ENCODE results near the gene WDR13. TPM values are rescaled to one million over a fixed set of nuclear protein-coding genes. Genes with fewer than 3 reads are reported as not detected.

Gene WDR13
- total RNA-seq, 1 donor from 2014 or later, result 121 TPM

GRCh38 chrX:48560681-48561080 lies 36.6 kb upstream of the WDR13 start:
- Histone ChIP-seq H3K27me3 (ENCODE audit: control insufficient read depth, insufficient read depth, low read length) (no peaks in the 10 kb centered on the region), H3K4me3 (ENCODE audit: low read depth, low read length) (no peak overlapping the region), H3K36me3 (ENCODE audit: control insufficient read depth, insufficient read depth, low read length) (peaks cover 8% of the 10 kb centered on the region)
- no peak for TF ChIP-seq CTCF (IDR thresholded peaks at IDR 0.05; ENCODE audit: insufficient read depth, low read length, severe bottlenecking)
- no peak for FAIRE-seq
- DNase-seq (ENCODE audit: low read depth), result no peak

- DNase-seq (ENCODE audit: low read depth) (peak; percentile 59), FAIRE-seq (no peak)
- no peak for TF ChIP-seq CTCF (IDR thresholded peaks at IDR 0.05; ENCODE audit: insufficient read depth, low read length, severe bottlenecking)
- Histone ChIP-seq H3K36me3 (ENCODE audit: control insufficient read depth, insufficient read depth, low read length) (no peaks in the 10 kb centered on the region), H3K4me3 (ENCODE audit: low read depth, low read length) (no peak overlapping the region), H3K27me3 (ENCODE audit: control insufficient read depth, insufficient read depth, low read length) (no peaks in the 10 kb centered on the region)
These were observed 27.3 kb upstream of the WDR13 start for GRCh38 chrX:48569958-48570357.

- H3K4me3 ChIP-seq (ENCODE audit: low read depth, low read length), result peak overlapping the region; percentile 80
- peaks cover 9% of the 10 kb centered on the region for H3K36me3 ChIP-seq (ENCODE audit: control insufficient read depth, insufficient read depth, low read length)
- FAIRE-seq (no peak), DNase-seq (ENCODE audit: low read depth) (no peak)
- no peak for TF ChIP-seq CTCF (IDR thresholded peaks at IDR 0.05; ENCODE audit: insufficient read depth, low read length, severe bottlenecking)
- H3K27me3 ChIP-seq (ENCODE audit: control insufficient read depth, insufficient read depth, low read length), result no peaks in the 10 kb centered on the region
These were observed 23.5 kb upstream of the WDR13 start for GRCh38 chrX:48573690-48574269.

- DNase-seq (ENCODE audit: low read depth) (peak; percentile 82), FAIRE-seq (no peak)
- peak within 1 kb of the TSS; percentile 80 for H3K4me3 ChIP-seq (ENCODE audit: low read depth, low read length)
- no peaks in the 10 kb centered on the region for H3K27me3 ChIP-seq (ENCODE audit: control insufficient read depth, insufficient read depth, low read length)
- peak; percentile 35 for TF ChIP-seq CTCF (IDR thresholded peaks at IDR 0.05; ENCODE audit: insufficient read depth, low read length, severe bottlenecking)
- peaks cover 9% of the 10 kb centered on the region for H3K36me3 ChIP-seq (ENCODE audit: control insufficient read depth, insufficient read depth, low read length)
These were observed 22.7 kb upstream of the WDR13 start, which contains the start of gene RBM3 for GRCh38 chrX:48574270-48575266. RBM3 (plus strand) TSS chrX:48574484; CDS start chrX:48575181, 697 bp downstream.

- H3K4me3 ChIP-seq (ENCODE audit: low read depth, low read length), result peak overlapping the region; percentile 80
- FAIRE-seq (no peak), DNase-seq (ENCODE audit: low read depth) (no peak)
- no peak for TF ChIP-seq CTCF (IDR thresholded peaks at IDR 0.05; ENCODE audit: insufficient read depth, low read length, severe bottlenecking)
- no peaks in the 10 kb centered on the region for H3K27me3 ChIP-seq (ENCODE audit: control insufficient read depth, insufficient read depth, low read length)
- H3K36me3 ChIP-seq (ENCODE audit: control insufficient read depth, insufficient read depth, low read length), result peaks cover 9% of the 10 kb centered on the region
These were observed 21.6 kb upstream of the WDR13 start for GRCh38 chrX:48575642-48576041.
